Neural cell (in vitro differentiated cells): ENCODE results near the gene VPS26B. TPM values are rescaled to one million over a fixed set of nuclear protein-coding genes. Genes with fewer than 3 reads are reported as not detected.

Experiments
- H2AFZ ChIP-seq: fragments of 200-600, 300-800 bp; sonication (generic), shearing (Covaris generic); 2 replicates; pipeline ENCODE4 v1.6.0; 2014; ENCODE audit warnings: low read depth, mild to moderate bottlenecking, antibody characterized with exemption, low read length, moderate library complexity
- H3F3A ChIP-seq: fragments of 200-600 bp; shearing (Covaris generic); 2 replicates; pipeline ENCODE4 v1.6.1; 2016; ENCODE audit warnings: mild to moderate bottlenecking, moderate library complexity, mixed read lengths, antibody characterized with exemption, low read length; ENCODE audit not compliant: insufficient read depth, poor library complexity, severe bottlenecking
- H3K27ac ChIP-seq: fragments of 200-600, 300-800 bp; sonication (generic), shearing (Covaris generic); 2 replicates; pipeline ENCODE4 v1.5.1; 2014; ENCODE audit warnings: mild to moderate bottlenecking, low read length, moderate library complexity
- H3K27me3 ChIP-seq: fragments of 300-800, 200-600 bp; sonication (generic), shearing (Covaris generic); 2 replicates; pipeline ENCODE4 v1.6.0; 2014; ENCODE audit warnings: mild to moderate bottlenecking, low read depth, low read length, moderate library complexity; ENCODE audit not compliant: insufficient read depth
- H3K36me3 ChIP-seq: fragments of 300-800, 200-600 bp; sonication (generic), shearing (Covaris generic); 2 replicates; pipeline ENCODE4 v1.5.1; 2014; ENCODE audit warnings: mild to moderate bottlenecking, antibody characterized with exemption, low read length, moderate library complexity; ENCODE audit not compliant: insufficient read depth
- H3K4me2 ChIP-seq: fragments of 300-800, 200-600 bp; sonication (generic), shearing (Covaris generic); 2 replicates; pipeline ENCODE4 v1.6.0; 2014; ENCODE audit warnings: mild to moderate bottlenecking, low read length
- H3K4me3 ChIP-seq: fragments of 300-800, 200-600 bp; sonication (generic), shearing (Covaris generic); 2 replicates; pipeline ENCODE4 v1.5.1; 2014; ENCODE audit warnings: mild to moderate bottlenecking, low read length, moderate library complexity
- H3K79me2 ChIP-seq: fragments of 200-600 bp; shearing (Covaris generic); replicated peaks from 2 replicates; pipeline ENCODE4 v1.6.0; 2014; ENCODE audit warnings: mild to moderate bottlenecking, low read length, moderate library complexity; ENCODE audit not compliant: insufficient read depth
- H3K9ac ChIP-seq: fragments of 300-800, 200-600 bp; sonication (generic), shearing (Covaris generic); 2 replicates; pipeline ENCODE4 v1.6.1; 2016; ENCODE audit warnings: mild to moderate bottlenecking, low read length, mixed read lengths
- H3K9me2 ChIP-seq: fragments of 200-600 bp; shearing (Covaris generic); 2 replicates; pipeline ENCODE4 v1.6.1; 2016; ENCODE audit warnings: mild to moderate bottlenecking, low read length, mixed read lengths; ENCODE audit not compliant: insufficient read depth
- H3K9me3 ChIP-seq: fragments of 200-600, 300-800 bp; sonication (generic), shearing (Covaris generic); 2 replicates; pipeline ENCODE4 v1.6.1; 2016; ENCODE audit warnings: mild to moderate bottlenecking, mixed run types, low read length, moderate library complexity, mixed read lengths
- H4K20me1 ChIP-seq: fragments of 200-600 bp; shearing (Covaris generic); 2 replicates; pipeline ENCODE4 v1.6.1; 2016; ENCODE audit warnings: mild to moderate bottlenecking, mixed run types; ENCODE audit not compliant: insufficient read depth
- EP300 ChIP-seq: fragments of 450-650 bp; conservative IDR thresholded peaks from 2 replicates; pipeline ENCODE4 v1.6.1; 2014; ENCODE audit warnings: antibody characterized with exemption, mild to moderate bottlenecking, moderate library complexity; ENCODE audit not compliant: poor library complexity, severe bottlenecking
- EZH2 ChIP-seq: fragments of 200-600, 300-800 bp; shearing (Covaris generic), sonication (generic); IDR thresholded peaks from 2 replicates; pipeline ENCODE4 v1.6.1; 2014; ENCODE audit warnings: antibody characterized with exemption, low read length, borderline replicate concordance, mild to moderate bottlenecking; ENCODE audit not compliant: insufficient read depth, poor library complexity, severe bottlenecking
- MXI1 ChIP-seq: fragments of 450-650 bp; conservative IDR thresholded peaks from 2 replicates; pipeline ENCODE4 v1.6.1; 2014; ENCODE audit warnings: antibody characterized with exemption, mild to moderate bottlenecking; ENCODE audit not compliant: poor library complexity, severe bottlenecking
- POLR2AphosphoS5 ChIP-seq: IDR thresholded peaks from 2 replicates; pipeline ENCODE4 v1.6.1; 2012
- RAD21 ChIP-seq: fragments of 450-650 bp; conservative IDR thresholded peaks from 2 replicates; pipeline ENCODE4 v1.6.1; 2014; ENCODE audit warnings: antibody characterized with exemption, mild to moderate bottlenecking, moderate library complexity
- SMC3 ChIP-seq: fragments of 450-650 bp; conservative IDR thresholded peaks from 2 replicates; pipeline ENCODE4 v1.6.1; 2014; ENCODE audit warnings: antibody characterized with exemption, mild to moderate bottlenecking, moderate library complexity; ENCODE audit not compliant: poor library complexity
- TAF1 ChIP-seq: IDR thresholded peaks from 2 replicates; pipeline ENCODE4 v1.6.1; 2012; ENCODE audit warnings: low read depth
- polyA plus RNA-seq: library from polyadenylated mRNA; depleted of rRNA; stranded (reverse); fragments of >200 nt; gene quantifications from 2 replicates; pipeline ENCODE4 v1.2.3, GENCODE V29; 2014
- TF ChIP-seq, protein P1 (sequence below): fragments of 450-650 bp; IDR thresholded peaks from 2 replicates; pipeline ENCODE4 v1.5.1; 2014; ENCODE audit warnings: antibody characterized with exemption, mild to moderate bottlenecking, moderate library complexity; ENCODE audit not compliant: poor library complexity, severe bottlenecking
- TF ChIP-seq, protein P2 (sequence below): IDR thresholded peaks from 2 replicates; pipeline ENCODE4 v1.6.1; 2012; ENCODE audit warnings: borderline replicate concordance

The VPS26B gene
- polyA plus RNA-seq, 1 donor from 2014 or later: 72.6 TPM

DNA sequence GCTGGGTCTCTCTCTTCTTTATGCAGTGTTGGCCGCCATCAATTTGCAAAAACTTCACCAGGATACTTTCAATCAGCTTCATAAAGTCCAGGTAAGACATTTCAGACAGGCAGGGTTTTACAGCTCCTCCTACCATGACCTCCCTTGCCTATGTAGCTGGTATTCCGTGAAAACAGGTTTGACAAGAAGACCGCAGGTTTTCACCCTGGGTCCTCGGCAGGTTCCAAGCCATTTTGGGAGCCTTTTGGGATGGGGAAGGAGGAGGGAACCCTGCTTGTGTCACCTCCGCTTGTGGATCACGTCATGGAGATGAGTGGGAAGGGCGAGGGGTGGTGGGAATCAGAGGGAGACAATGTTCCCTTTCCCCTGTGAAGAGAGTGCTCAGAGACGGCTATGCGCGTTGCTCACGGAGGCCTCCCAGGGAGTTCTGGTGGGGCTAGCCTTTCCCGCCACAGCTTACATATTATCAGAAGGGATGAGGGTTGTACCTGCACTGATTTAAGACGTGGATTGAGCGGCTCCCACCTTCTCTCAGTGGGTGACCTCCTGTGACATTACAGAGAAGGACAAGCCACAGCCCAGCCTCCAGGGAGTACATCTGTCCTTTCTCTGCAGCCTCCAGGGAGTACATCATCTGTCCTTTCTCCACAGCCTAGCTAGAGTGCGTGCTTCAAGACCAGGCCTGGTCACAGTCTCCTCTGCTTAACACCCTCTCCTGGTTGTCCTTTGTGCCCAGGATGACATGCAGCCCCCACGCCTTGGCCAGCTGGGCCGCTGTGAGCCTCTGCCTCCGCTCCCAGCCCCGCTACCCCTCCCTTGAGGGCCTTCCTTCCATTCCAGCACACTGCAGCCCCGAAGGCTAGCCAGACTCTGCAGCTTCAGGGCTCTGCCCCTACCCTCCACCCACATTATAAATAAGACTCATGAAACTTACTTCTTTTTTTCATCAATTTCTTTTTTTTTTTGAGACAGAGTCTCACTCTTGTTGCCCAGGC, 68.9 kb downstream of the VPS26B start:
- H3K9ac ChIP-seq: no peak overlapping the region
- H3K27ac ChIP-seq: no peak overlapping the region
- H3K9me3 ChIP-seq: no peaks in the 10 kb centered on the region
- no peaks in the 10 kb centered on the region for H3K27me3 ChIP-seq
- no peak overlapping the region for H2AFZ ChIP-seq
- no peak overlapping the region for H3K4me3 ChIP-seq
- no peaks in the 10 kb centered on the region for H3F3A ChIP-seq
- no peaks in the 10 kb centered on the region for H3K9me2 ChIP-seq
- H3K4me2 ChIP-seq: no peak overlapping the region
- no peaks in the 10 kb centered on the region for H4K20me1 ChIP-seq
- no peaks in the 10 kb centered on the region for H3K79me2 ChIP-seq
- H3K36me3 ChIP-seq: no peaks in the 10 kb centered on the region
- TF ChIP-seq POLR2AphosphoS5 (no peak), TAF1 (no peak), RAD21 (no peak), EZH2 (no peak), MXI1 (no peak), SMC3 (no peak), EP300 (no peak)
- TF ChIP-seq, protein P1, sequence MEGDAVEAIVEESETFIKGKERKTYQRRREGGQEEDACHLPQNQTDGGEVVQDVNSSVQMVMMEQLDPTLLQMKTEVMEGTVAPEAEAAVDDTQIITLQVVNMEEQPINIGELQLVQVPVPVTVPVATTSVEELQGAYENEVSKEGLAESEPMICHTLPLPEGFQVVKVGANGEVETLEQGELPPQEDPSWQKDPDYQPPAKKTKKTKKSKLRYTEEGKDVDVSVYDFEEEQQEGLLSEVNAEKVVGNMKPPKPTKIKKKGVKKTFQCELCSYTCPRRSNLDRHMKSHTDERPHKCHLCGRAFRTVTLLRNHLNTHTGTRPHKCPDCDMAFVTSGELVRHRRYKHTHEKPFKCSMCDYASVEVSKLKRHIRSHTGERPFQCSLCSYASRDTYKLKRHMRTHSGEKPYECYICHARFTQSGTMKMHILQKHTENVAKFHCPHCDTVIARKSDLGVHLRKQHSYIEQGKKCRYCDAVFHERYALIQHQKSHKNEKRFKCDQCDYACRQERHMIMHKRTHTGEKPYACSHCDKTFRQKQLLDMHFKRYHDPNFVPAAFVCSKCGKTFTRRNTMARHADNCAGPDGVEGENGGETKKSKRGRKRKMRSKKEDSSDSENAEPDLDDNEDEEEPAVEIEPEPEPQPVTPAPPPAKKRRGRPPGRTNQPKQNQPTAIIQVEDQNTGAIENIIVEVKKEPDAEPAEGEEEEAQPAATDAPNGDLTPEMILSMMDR: no peak
- TF ChIP-seq, protein P2, sequence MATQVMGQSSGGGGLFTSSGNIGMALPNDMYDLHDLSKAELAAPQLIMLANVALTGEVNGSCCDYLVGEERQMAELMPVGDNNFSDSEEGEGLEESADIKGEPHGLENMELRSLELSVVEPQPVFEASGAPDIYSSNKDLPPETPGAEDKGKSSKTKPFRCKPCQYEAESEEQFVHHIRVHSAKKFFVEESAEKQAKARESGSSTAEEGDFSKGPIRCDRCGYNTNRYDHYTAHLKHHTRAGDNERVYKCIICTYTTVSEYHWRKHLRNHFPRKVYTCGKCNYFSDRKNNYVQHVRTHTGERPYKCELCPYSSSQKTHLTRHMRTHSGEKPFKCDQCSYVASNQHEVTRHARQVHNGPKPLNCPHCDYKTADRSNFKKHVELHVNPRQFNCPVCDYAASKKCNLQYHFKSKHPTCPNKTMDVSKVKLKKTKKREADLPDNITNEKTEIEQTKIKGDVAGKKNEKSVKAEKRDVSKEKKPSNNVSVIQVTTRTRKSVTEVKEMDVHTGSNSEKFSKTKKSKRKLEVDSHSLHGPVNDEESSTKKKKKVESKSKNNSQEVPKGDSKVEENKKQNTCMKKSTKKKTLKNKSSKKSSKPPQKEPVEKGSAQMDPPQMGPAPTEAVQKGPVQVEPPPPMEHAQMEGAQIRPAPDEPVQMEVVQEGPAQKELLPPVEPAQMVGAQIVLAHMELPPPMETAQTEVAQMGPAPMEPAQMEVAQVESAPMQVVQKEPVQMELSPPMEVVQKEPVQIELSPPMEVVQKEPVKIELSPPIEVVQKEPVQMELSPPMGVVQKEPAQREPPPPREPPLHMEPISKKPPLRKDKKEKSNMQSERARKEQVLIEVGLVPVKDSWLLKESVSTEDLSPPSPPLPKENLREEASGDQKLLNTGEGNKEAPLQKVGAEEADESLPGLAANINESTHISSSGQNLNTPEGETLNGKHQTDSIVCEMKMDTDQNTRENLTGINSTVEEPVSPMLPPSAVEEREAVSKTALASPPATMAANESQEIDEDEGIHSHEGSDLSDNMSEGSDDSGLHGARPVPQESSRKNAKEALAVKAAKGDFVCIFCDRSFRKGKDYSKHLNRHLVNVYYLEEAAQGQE: no peak

DNA sequence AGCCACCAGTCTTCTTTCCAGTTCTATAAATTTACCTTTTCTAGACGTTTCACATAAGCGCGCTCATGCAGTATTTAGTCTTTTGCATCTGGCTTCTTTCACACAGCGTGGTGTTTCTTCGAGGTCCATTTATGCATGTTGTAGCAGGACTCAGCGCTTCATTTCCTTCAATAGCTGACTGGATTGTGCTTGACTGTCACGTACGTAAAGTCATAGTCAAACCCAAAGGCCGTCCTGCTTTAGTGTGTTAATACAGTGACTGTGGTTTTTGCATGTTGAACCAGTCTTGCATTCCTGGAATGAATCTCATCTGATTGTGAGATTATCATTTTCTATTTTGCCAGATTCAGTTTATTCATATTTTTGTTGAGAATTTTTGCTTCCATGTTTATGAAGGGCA, 70.2 kb downstream of the VPS26B start:
- Histone ChIP-seq H3K4me3 (no peak overlapping the region), H3K27ac (no peak overlapping the region), H3F3A (no peaks in the 10 kb centered on the region), H3K4me2 (no peak overlapping the region), H3K36me3 (no peaks in the 10 kb centered on the region), H3K9ac (no peak overlapping the region), H3K27me3 (no peaks in the 10 kb centered on the region), H3K9me3 (no peaks in the 10 kb centered on the region), H3K9me2 (no peaks in the 10 kb centered on the region), H3K79me2 (no peaks in the 10 kb centered on the region), H4K20me1 (no peaks in the 10 kb centered on the region), H2AFZ (no peak overlapping the region)
- TF ChIP-seq MXI1 (no peak), RAD21 (no peak), POLR2AphosphoS5 (no peak), EP300 (no peak), EZH2 (no peak), SMC3 (no peak), TAF1 (no peak)
- TF ChIP-seq, protein P2: no peak
- TF ChIP-seq, protein P1: no peak
